ENCODE data around the gene MXD1. TPM values are rescaled to one million over a fixed set of nuclear protein-coding genes. Genes with fewer than 3 reads are reported as not detected.

Gene MXD1
- total RNA-seq, 1 experiment from 2014 or later, result 6.5 TPM

GRCh38 chr2:69986691-69987090 lies 71.8 kb downstream of the MXD1 start:
- Histone ChIP-seq H3K27me3 (ENCODE audit: control insufficient read depth, insufficient read depth, low read length) (no peaks in the 10 kb centered on the region), H3K4me3 (ENCODE audit: low read depth in 2 of 2, low read length in 2 of 2) (no peak overlapping the region), H3K36me3 (ENCODE audit: control insufficient read depth, insufficient read depth, low read length) (no peaks in the 10 kb centered on the region), H3K27ac (ENCODE audit: low read length) (no peak overlapping the region), H3K4me1 (ENCODE audit: control insufficient read depth, insufficient read depth, low read length) (no peaks in the 10 kb centered on the region), H3K9me3 (ENCODE audit: control insufficient read depth, insufficient read depth, low read depth, low read length) (no peaks in the 10 kb centered on the region)
- intact Hi-C loops (cut with micrococcal nuclease; ENCODE audit: unreplicated experiment), result no loop called here
- no peak for DNase-seq (ENCODE audit: low read depth, low spot score)
- in situ Hi-C loops (cut with HindIII; ENCODE audit: low pct_unique_long_range_greater_than_20kb, low sequenced_read_pairs), result no loop called here
- ATAC-seq, result no peak
- ChIA-PET CTCF (no interaction called here), POLR2A (no interaction called here)
- no peak for TF ChIP-seq CTCF (IDR thresholded peaks at IDR 0.05)
- TF ChIP-seq POLR2AphosphoS5 (IDR thresholded peaks at IDR 0.05; ENCODE audit: low read depth, low read length), result no peak
- TF ChIP-seq, protein P1, sequence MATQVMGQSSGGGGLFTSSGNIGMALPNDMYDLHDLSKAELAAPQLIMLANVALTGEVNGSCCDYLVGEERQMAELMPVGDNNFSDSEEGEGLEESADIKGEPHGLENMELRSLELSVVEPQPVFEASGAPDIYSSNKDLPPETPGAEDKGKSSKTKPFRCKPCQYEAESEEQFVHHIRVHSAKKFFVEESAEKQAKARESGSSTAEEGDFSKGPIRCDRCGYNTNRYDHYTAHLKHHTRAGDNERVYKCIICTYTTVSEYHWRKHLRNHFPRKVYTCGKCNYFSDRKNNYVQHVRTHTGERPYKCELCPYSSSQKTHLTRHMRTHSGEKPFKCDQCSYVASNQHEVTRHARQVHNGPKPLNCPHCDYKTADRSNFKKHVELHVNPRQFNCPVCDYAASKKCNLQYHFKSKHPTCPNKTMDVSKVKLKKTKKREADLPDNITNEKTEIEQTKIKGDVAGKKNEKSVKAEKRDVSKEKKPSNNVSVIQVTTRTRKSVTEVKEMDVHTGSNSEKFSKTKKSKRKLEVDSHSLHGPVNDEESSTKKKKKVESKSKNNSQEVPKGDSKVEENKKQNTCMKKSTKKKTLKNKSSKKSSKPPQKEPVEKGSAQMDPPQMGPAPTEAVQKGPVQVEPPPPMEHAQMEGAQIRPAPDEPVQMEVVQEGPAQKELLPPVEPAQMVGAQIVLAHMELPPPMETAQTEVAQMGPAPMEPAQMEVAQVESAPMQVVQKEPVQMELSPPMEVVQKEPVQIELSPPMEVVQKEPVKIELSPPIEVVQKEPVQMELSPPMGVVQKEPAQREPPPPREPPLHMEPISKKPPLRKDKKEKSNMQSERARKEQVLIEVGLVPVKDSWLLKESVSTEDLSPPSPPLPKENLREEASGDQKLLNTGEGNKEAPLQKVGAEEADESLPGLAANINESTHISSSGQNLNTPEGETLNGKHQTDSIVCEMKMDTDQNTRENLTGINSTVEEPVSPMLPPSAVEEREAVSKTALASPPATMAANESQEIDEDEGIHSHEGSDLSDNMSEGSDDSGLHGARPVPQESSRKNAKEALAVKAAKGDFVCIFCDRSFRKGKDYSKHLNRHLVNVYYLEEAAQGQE (IDR thresholded peaks at IDR 0.05; ENCODE audit: insufficient read depth in 1 of 2, low read depth in 2 of 2, low read length in 1 of 2), result no peak
- TF ChIP-seq TCF7L2 (IDR thresholded peaks at IDR 0.05; ENCODE audit: low read depth, low read length), result no peak
- no peak for TF ChIP-seq SIN3A (IDR thresholded peaks at IDR 0.05; ENCODE audit: borderline replicate concordance, insufficient read depth, low read depth, low read length)
- no TSS peak for BruUV-seq (replicated peaks)

- intact Hi-C loops (cut with micrococcal nuclease; ENCODE audit: unreplicated experiment), result no loop called here
- in situ Hi-C loops (cut with HindIII; ENCODE audit: low pct_unique_long_range_greater_than_20kb, low sequenced_read_pairs), result no loop called here
- ChIA-PET CTCF (no interaction called here), POLR2A (no interaction called here)
- Histone ChIP-seq H3K27ac (ENCODE audit: low read length) (no peak overlapping the region), H3K27me3 (ENCODE audit: control insufficient read depth, insufficient read depth, low read length) (no peaks in the 10 kb centered on the region), H3K4me1 (ENCODE audit: control insufficient read depth, insufficient read depth, low read length) (no peaks in the 10 kb centered on the region), H3K4me3 (ENCODE audit: low read depth in 2 of 2, low read length in 2 of 2) (no peak overlapping the region), H3K9me3 (ENCODE audit: control insufficient read depth, insufficient read depth, low read depth, low read length) (no peaks in the 10 kb centered on the region), H3K36me3 (ENCODE audit: control insufficient read depth, insufficient read depth, low read length) (no peaks in the 10 kb centered on the region)
- ATAC-seq (no peak), DNase-seq (ENCODE audit: low read depth, low spot score) (no peak)
- TF ChIP-seq POLR2AphosphoS5 (IDR thresholded peaks at IDR 0.05; ENCODE audit: low read depth, low read length), result no peak
- TF ChIP-seq, protein P1 (IDR thresholded peaks at IDR 0.05; ENCODE audit: insufficient read depth in 1 of 2, low read depth in 2 of 2, low read length in 1 of 2), result no peak
- TF ChIP-seq CTCF (IDR thresholded peaks at IDR 0.05), result no peak
- TF ChIP-seq TCF7L2 (IDR thresholded peaks at IDR 0.05; ENCODE audit: low read depth, low read length), result no peak
- no peak for TF ChIP-seq SIN3A (IDR thresholded peaks at IDR 0.05; ENCODE audit: borderline replicate concordance, insufficient read depth, low read depth, low read length)
- BruUV-seq (replicated peaks), result no TSS peak
These were observed 73.3 kb downstream of the MXD1 start for GRCh38 chr2:69988086-69988635.
